ENCODE data around the gene EIF3L.

DNA sequence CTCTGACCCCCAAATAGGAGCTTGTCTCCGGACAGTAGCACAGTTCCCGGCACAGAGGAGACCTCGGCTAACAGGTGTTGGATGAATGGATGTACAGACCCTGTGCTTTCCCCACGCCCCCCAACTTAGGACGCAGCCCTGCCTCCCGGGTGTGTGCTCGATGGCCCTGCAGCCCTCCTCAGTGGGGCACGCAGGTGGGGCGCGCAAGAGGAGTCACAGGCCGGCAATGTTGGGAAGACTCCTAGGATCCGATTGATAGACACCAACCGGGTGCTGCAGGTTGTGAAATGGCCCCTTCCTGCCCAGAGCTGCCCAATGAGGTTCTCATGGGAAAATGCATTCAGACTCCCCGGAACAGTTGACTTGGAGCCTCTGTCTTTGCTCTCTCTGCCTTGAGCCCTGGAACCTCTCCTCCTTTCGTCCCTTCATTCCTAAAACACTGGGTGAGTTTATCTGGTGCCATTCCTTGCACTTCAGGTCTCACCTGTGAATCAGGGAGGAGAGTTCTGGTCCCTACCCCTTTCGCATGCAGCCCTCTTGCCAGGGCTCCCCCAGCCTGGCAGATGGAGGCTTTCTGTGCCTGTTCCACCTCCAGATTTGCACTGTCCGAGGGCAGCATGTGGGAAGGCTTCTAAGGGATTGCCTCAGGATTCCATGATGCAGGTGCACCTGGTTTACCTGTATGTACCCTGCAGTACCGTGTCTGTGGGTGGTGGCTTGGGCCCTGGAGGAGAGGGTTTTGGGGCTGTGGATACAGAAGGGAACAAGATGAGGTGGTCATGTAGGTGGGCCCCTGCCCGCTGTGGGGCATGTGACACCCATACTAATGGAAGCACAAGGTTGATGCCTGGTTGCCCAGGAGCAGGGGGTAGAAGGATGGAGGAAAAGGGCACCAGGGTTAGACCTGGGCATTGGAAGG is 58.1 kb downstream of the EIF3L start:
- TF ChIP-seq ZFP30 (CRISPR knock-in tag; IDR thresholded peaks at IDR 0.05): no peak
- TF ChIP-seq ZFP3 (CRISPR knock-in tag; IDR thresholded peaks at IDR 0.05): no peak
- TF ChIP-seq ESRRG (CRISPR knock-in tag; IDR thresholded peaks at IDR 0.05): no peak
- TF ChIP-seq CSDC2 (CRISPR knock-in tag; IDR thresholded peaks at IDR 0.05): no peak
- TF ChIP-seq, protein P1, sequence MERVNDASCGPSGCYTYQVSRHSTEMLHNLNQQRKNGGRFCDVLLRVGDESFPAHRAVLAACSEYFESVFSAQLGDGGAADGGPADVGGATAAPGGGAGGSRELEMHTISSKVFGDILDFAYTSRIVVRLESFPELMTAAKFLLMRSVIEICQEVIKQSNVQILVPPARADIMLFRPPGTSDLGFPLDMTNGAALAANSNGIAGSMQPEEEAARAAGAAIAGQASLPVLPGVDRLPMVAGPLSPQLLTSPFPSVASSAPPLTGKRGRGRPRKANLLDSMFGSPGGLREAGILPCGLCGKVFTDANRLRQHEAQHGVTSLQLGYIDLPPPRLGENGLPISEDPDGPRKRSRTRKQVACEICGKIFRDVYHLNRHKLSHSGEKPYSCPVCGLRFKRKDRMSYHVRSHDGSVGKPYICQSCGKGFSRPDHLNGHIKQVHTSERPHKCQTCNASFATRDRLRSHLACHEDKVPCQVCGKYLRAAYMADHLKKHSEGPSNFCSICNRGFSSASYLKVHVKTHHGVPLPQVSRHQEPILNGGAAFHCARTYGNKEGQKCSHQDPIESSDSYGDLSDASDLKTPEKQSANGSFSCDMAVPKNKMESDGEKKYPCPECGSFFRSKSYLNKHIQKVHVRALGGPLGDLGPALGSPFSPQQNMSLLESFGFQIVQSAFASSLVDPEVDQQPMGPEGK (CRISPR knock-in tag; IDR thresholded peaks at IDR 0.05; ENCODE audit: borderline replicate concordance): no peak
- TF ChIP-seq RARB (CRISPR knock-in tag; IDR thresholded peaks at IDR 0.05): no peak
- no peak for TF ChIP-seq TCF4 (CRISPR knock-in tag; IDR thresholded peaks at IDR 0.05; ENCODE audit: borderline replicate concordance)
- TF ChIP-seq ZNF70 (CRISPR knock-in tag; IDR thresholded peaks at IDR 0.05): no peak
- no peak for TF ChIP-seq TSHZ2 (CRISPR knock-in tag; IDR thresholded peaks at IDR 0.05)
- TF ChIP-seq CSRNP3 (CRISPR knock-in tag; IDR thresholded peaks at IDR 0.05): no peak
- no peak for TF ChIP-seq OSR1 (CRISPR knock-in tag; IDR thresholded peaks at IDR 0.05)
